GM19463 (cell line): ENCODE results near the gene ZSWIM6.

Experiments used
- ATAC-seq: cut with Tn5 transposase; IDR thresholded peaks from one replicate; pipeline ENCODE4 v1.9.1; 2021; ENCODE audit warnings: mild to moderate bottlenecking, moderate library complexity; ENCODE audit not compliant: unreplicated experiment

ZSWIM6 gene

DNA sequence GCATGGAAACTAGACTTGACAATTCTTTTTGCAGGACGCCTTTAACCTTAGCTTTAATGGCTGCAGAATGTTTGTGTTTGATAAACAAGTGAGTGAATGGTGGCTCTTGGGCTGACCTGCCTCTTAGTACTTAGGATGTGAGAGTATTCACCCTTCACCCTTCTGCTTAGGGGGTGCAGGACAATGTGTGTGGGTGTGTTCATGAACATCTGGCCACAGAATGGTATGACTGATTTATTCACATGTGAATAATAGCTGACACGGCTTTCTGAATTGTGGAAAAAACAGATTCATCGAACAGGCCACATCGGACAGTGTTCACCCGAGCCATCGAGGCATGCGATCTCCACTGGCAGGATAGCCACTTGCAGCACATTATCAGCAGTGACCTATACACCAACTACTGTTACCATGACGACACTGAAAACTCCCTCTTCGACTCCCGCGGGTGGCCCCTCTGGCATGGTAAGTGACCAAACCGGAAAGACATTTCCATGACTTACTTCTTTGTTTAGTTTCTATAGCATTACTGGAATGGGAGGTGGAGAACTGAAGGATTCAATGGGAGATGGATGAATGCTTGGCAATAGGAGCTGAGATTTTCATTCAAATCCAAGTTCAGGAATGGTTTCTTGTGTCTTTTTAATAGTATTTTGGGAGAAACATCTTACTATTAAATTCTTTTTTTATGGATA, 193.6 kb downstream of the ZSWIM6 start:
- no peak for ATAC-seq

DNA sequence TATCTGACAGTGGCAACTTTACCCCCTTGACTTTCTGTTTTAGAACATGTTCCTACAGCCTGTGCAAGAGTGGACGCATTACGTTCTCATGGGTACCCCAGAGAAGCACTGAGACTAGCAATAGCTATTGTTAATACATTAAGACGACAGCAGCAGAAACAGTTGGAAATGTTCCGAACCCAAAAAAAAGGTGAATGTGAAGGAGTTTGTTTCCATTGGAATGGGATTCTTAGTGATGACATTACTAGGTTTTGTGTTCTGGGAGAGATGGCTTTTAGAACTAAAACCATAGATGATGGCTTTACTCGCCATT, 194.1 kb downstream of the ZSWIM6 start:
- no peak for ATAC-seq

DNA sequence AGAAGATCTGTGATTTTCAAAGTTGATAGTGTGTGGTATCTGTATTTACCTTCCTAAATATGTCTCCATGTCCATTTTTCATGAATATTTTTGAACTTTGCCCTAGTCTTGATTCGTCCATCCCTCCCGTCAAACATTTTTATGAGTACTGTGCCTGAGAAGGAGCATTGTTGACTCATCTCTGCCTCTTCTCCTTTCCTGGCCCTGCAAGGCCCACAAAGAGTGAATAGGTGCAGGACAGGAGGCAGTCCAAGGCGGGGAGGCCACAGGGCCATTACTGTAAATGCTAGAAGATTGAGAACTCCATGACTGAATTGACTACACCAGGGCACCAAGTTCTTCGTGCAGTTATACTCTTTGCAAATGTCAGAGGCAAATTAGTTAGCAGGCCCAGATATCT, 200.9 kb downstream of the ZSWIM6 start:
- no peak for ATAC-seq

DNA sequence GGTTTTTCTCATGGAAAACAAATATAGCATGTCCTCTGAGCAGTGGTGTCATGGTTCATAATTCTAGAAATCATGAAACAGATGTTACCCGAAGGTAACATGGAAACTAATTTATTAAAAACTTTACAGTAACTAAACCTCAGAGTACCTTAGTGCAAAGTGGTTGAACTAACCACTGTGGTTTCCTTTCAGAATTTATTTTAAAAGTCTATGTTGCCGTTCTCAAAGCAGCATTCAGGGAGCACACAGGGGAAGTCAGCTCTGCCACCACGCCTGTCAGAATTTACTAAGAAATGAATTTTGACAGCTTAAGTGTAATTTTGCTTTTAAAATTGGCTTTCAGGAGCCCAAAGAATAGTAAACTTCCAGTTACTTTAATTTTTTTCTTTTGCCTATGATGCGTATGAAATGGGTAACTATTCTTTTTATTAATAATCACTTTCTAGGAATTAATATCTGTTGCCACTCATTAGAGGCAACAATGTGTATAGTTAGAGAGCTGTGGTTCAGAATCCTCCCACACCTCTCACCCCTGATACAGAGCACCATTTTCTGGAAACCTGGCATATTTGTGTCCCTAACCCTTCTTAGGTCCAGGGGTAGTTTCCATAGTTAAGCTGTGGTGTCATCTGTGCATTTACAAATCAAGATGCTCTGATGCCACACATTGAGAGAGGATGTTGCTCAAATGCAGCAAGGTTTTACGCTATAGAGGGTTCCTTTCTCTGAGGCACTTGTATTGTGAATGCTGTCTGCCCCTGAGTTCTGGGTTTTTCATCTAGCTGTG, 202.6 kb downstream of the ZSWIM6 start:
- ATAC-seq, result peak; percentile 81

DNA sequence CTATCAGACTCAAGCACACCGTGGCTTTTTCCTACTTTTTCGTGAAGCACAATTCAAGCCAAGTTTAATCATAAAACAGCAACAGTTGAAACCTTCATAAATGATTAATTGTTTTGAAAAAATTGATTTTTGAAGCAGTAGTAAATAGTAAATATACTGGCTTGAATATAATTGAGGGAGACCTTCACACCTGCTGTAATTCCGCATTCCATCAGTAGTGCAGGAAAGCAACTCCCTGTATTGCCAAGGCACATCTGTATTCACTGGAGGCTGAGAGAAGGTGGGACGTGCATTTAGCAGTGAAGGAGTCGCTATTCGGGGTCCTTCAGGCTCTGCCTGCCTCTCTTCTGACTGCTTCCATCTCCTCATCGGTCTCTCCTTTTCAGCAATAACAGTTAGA, 203.8 kb downstream of the ZSWIM6 start:
- ATAC-seq, result no peak

DNA sequence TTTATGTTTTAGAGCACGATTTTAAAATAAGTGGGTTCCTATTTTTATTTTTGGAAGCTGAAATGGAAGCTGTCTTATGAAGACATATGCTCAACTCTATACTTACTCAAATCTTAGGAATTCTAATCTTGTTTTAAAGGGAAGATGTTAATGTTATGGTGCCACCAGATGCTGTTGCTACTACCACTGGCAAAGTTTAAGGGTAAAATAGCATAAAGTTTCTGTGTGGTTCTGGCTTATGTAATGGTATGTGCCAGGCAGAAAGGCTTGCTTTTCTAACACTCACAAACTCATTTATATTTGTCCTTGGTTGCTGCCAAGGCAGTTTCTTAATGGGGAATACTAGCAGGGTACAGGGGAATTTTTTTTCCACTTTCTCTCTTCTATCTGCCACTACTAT, 204.9 kb downstream of the ZSWIM6 start:
- ATAC-seq, result no peak

DNA sequence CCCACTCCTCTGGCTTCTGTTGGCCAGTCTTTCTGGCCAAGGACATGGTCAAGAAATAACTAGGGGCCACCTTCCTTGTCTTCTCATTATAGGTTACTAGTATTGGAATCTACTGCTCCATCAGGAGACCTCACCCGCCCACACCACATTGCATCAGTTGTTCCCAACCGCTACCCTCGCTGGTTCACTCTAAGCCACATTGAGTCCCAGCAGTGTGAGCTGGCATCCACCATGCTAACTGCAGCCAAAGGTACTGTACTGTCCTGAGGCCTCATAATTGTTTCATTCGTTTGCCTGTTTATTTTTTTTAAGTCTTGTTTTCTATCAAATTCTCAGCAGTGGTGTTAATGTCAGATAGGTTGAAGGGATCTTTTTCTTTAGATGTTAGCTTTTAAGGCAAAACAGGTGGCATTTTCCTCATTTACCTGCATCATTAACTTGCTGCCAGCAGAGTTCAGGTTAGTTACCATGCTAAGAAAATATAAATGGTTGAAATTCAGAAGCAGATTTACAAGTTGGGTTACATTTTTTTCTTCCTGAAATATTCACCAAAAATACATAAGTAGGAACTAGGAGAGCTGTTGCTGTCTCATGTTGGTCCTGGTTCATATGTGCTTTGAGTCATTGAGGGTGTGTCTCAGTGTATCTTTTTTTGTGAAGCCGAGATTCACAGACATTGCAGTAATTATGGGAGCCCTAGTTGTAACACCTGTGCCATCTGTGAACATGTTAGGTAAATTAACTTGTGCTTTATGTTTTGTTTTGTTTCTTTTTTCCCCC, 206.9 kb downstream of the ZSWIM6 start:
- no peak for ATAC-seq

DNA sequence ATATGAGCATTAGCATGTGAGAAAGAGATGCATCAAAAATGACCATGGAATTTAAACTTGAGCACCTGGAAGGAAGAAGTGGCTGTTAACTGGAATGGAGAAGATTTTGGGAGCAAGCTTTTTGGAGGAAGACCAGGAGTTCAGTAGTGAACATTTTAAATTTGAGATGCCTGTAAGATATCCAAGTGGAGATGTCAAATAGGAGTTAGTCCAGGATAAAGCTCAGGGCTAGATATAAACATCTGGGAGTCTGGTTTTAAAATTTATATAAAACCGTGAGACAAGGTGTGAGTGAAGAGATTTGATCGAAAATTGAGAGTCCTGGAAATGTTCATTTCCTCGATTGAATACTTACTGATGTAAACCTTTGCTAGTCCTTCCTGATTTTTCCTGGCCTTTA, 217.5 kb downstream of the ZSWIM6 start:
- no peak for ATAC-seq

DNA sequence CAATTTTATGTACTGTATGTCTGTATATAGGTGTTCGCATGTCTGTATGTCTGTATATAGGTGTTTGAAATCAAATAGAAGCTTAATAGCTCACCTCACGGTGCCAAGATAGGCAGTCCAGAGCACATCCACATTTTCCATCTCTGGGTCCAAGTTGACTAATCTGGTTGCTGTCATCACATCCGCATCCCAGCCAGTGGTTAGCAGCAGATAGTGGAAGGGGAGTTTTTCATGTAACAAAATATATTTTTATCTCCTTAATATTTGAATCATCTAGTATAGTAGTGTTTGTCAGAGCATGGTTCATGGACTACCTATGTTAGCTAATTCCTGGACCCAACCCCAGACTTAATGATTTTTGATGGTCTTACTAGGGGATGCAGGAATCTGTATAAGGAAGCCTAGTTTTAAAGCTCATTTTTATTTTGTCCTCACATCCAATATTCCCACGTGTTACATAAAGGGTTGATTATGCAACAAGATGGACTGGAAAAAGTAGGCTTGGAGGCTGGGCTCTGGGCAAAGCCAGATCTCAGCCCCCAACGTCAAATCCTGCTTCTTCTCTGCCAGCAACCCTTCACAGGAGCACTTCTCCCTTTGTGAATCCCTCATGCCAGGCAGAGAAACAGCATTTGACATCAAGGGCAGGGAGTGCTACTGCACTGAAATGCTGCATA, 219.7 kb downstream of the ZSWIM6 start:
- no peak for ATAC-seq

DNA sequence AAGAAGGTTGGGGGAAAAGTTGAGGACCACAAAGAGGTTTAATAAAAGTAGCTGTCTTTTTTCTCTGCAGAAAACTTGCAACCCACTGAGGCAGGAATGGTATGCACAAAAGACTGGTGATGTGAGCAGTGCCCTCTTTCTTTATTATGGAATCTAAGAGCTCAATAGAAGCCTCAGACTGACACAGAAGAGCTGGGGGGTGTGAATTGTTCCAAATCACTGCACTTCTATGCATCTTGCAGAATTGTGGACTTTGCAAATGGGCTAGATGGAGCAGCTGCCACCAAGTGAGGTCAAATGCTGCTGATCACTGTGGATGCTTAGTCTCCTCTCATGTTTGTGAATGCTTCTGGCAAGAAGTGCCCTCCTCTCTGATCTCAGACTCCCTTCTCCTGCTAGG, 227.1 kb downstream of the ZSWIM6 start:
- no peak for ATAC-seq

DNA sequence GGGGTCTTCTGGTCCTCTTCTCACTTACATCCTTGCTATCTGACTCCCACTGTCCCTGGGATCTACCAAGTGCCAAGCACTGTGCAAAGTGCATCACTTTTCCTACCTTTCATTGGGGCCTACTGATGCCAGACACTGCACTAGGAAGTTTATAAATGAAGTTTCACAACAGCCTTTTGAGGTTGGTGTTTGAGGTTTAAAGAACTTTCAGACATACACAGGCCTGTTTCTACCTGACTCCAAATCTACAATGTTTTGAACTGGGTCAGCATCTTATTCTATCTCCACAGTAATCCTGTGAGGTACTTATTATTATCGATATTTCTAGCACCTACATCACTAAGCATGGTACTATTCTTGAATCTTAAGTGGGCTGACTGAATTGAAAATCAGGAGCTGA, 227.7 kb downstream of the ZSWIM6 start:
- ATAC-seq, result no peak

DNA sequence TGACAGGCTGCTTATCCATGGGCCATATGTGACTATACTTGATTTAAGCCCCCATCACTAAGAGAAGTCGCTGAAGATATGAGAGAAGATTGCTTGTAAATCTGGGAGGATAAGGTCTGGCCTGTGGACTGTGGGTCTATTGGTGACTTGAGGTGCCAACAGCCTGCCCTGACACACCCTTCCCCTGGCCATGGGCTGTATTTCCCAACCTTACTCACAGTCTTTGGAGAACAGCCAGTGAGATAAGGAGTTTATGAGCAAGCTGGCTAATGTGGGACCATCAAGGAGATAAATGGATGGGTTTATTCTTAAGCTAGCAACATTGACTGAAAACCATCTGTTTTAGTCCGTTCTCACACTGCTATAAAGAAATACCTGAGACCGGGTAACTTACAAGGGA, 231.3 kb downstream of the ZSWIM6 start:
- ATAC-seq, result no peak

DNA sequence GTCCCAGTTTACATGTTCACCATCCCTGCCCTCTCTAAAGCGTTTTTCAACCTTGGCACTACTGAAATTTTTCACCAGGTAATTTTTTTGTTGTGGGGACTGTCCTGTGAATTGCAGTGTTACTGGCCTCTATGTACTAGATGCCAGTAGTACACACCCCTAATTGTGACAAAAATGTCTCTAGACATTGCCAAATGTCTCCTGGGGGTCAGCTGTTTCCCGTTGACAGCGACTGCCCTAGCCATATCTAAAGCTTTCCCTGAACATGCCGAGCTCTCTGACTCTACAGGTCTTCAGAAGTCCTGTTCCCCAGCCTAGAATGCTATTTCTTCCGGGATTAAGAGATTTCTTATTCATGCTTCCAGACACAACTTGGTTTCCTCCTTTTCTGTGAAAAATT, 235.3 kb downstream of the ZSWIM6 start:
- ATAC-seq, result no peak

DNA sequence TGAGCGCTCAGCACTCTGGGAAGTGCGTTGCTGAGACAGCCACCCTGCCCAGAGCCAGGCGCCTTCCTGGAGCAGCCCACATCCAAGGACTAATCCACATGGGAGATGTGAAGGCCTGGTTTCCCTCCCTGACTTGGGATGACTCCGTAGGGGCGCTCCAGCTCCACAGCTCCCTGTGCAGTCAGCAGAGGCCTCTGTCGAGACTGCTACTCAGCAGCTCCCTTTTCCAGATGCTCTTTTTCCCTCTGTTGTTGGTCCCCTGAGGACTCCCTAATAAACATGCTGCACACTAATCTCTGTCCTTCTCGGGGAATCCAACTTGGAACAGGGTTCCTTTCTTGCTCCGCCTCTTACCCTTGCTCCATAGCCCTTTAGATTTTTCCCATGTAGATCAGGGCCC, 237.3 kb downstream of the ZSWIM6 start:
- ATAC-seq, result no peak

DNA sequence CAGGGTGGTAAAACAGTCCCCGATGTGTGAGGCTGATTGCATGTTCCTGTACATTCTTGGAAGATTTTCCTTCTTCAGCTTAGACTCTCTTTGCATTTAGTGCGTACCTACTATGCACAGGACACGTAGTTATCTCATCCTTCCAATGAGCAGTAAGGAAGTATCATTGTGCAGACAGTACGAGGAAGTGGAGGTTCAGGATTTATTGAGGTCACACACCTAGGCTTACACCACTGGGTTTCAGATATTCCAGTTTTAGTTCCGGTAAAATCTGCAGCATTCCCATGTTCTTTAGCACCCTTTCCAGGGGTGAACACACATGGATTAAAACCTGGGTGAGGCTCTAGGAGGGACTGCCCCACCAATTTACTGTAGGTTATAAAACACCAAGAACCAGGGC, 238.7 kb downstream of the ZSWIM6 start:
- no peak for ATAC-seq

DNA sequence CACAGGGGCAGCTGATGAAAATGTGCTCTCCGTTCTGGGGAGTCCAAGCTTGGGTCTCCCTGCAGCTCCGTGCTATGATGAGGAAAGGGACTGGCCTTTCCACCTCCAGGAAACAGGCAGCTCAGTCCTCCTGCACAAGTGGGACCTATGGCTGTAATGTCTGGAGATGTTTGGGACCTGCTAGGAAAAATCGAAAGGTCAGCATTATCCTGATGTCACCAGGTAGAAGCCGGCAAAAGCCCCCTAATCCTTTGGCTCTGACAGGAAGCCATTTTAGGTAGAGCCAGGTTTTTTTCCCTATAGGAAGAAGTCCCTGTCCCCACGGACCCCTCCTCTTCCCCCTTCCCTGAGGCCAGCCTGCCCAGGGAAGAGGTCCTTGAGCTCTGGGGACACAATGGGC, 240.9 kb downstream of the ZSWIM6 start:
- no peak for ATAC-seq

DNA sequence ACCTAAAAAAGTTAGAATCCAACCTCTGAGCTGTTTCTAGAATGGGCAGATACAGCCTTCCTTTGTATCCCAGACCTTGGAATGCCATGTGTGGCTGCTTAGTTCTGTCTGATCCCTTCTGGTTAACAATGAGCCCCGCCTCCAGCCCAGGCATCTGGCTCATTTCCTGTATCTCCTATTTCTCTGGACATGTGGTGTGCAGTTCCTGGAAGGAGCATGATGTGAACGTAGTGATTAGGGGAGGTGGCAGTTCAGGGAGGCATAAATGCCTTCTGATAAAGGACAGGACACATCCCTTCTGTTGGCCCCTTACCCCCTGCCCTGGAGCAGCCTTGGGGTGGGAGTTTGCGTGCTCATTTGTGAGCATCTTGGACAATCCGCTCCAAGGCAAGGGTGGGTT, 243.0 kb downstream of the ZSWIM6 start:
- ATAC-seq, result no peak

DNA sequence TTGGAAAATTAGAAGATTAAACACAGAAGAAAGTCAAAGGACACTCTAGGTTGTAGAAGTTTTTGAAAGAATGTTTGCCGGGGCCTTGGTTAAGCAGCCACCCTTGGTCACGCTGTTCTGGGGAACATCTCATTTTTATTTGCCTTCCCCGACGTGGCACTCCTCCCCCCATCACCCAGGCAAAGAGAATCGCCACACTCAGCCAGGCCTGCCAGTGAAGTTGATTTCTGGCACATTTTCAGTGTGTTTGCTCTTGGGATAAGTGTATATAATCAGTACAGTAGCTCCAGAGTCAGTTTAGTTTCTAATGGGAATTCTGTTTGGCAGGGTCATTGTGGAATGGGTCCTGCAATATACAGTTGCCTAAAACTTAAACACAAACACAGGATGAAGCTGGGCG, 243.5 kb downstream of the ZSWIM6 start:
- ATAC-seq, result no peak

DNA sequence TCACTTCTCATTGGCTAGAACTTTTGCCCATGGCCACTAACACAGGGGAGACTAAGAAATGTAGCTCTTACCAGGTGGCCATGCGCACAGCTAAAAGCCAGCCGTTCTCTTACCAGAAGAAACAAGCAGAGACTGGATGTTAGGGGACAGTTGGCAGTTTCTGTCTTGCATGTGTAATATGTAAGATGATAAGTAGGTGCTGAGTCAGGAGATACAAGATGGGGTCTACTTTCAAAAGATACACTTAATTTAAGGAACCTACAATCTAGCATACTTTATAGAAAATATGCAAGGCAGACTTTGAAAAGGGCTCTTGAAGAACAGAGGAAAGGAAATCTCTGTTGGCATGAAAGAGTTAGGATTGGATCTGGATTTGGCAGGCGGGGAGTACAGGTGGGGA, 244.5 kb downstream of the ZSWIM6 start:
- ATAC-seq, result no peak

DNA sequence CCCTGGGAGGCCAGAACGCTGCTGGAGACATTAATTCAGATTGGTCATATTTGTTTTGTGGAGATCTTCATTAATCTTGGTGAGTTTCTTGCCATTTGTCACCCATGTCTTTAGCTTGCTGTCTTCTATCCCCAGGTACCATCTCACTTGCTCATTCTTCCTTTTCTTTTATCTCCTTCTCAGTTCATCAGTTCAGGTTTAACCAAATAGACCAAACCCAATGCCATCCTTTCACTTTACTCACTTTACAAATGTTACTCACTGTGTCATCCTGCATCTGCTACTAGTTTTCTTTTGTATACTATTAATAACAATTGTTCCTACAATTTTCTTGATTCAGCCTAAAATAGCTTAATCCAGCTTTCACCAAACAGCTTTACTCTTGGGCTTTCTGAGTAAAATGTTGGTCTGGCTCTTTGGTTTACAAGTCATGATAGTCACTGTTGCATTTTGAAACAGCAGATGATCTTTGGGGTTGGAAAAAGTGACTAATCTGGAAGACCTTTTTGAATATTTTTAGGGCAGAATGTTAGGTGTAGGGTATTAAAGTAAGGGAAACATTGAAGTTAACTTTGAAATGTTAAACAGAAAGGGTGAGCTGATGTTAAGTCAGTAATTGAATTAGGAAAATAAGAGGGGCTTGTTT, 246.9 kb downstream of the ZSWIM6 start:
- ATAC-seq, result no peak

DNA sequence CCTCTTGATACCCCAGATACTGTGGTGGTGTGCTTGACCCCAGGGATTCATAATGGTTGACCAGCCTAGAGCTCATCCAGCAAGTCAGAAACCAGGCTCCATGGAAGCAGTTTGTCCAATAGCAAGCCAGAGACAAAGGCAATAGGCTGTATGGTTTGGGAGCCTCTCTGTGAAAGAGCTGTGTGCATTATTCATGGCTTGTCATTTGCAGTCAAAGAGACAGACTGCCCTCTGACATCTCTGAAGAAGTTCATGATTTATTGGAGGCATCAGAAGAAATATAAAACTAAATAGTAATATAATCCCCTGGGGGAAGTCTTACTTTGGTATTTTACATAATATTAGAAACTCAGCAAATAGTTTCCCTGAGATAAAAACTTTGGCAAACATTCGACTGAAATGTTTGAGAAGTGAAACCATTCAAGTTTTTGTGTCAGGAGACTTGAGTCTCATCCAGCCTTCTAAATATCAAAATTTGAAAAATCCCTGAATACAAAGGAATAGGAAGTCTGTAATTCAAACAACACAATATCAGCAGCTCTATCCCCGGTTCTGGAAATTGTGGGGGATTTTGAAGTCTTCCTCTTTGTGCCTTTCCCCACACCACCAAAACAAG, 250.3 kb downstream of the ZSWIM6 start:
- ATAC-seq, result no peak
